Activated CD4-positive, alpha-beta T cell treated with anti-CD3 and anti-CD28 coated beads for 24 hours (primary cell): ENCODE results near the gene LRP2.
A peak's percentile ranks its signal among the peaks of the same experiment; 100 is the strongest.
"Not testable (repeated sequence)": the region's sequence is repeated elsewhere in the genome, so short reads cannot be mapped to it uniquely, and the experiment has no call there.

Experiments used
- DNase-seq, 2 donors: peaks; one replicate each; pipeline ENCODE4 v3.0.0-alpha.2; 2020; ENCODE audit warnings: low read depth in 2 of 2

Gene LRP2

GRCh38 chr2:169178364-169178763 is 184.0 kb downstream of the LRP2 start:
- no peak for DNase-seq

DNA sequence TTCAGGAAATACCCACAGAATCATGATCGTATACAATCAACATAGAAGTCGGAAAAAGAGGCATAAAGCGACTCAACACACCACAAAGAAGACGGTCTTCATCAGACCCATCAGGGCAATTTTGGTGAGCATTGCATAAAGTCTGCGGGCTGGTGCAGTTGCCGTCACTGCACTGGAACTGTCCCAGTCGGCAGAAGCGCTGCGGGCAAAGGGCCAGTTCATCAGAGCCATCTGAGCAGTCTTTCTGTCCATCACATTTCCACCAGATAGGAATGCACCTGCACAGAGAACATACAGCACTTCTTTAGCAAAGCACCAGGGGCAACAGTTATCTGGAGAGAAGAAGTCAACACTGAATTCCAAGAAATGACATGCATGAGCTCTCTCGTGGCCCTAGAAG is 187.2 kb downstream of the LRP2 start:
- DNase-seq: no peak

DNA sequence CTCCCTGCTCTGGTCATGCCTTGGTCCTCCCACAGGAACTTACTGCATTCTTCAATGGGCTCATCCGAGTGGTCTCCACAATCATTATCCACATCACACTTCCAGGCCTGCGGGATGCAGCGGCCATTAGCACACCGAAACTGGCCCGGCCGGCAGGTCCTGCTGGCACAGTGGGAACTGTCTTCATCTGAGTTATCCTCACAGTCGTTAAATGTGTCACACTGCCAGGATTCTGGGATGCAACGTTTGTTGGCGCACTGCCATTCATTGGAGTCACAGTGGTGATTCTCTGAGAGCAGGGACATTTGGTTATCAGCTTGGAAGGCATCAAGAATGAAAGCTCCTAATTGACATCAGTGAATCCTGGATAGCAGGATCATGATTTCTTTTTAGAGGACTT is 188.5 kb downstream of the LRP2 start:
- no peak for DNase-seq

DNA sequence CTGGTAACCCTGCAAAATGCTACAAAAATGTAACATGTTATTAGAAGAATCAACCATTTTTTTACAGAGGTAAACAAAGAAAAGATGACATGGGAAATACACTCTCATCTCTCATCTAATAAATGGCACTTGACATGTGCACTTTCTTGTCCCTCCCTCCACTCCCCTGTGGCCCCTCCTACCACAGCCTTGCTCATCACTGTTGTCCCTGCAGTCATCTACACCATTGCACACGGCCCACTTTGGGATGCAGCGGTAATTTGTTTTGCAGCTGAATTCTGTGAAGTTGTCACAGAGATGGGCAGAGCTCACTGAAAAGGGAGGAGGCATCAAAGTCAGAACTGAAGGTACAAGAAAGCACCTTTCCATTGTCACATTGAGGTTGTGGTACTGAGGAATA is 189.4 kb downstream of the LRP2 start:
- DNase-seq: no peak

DNA sequence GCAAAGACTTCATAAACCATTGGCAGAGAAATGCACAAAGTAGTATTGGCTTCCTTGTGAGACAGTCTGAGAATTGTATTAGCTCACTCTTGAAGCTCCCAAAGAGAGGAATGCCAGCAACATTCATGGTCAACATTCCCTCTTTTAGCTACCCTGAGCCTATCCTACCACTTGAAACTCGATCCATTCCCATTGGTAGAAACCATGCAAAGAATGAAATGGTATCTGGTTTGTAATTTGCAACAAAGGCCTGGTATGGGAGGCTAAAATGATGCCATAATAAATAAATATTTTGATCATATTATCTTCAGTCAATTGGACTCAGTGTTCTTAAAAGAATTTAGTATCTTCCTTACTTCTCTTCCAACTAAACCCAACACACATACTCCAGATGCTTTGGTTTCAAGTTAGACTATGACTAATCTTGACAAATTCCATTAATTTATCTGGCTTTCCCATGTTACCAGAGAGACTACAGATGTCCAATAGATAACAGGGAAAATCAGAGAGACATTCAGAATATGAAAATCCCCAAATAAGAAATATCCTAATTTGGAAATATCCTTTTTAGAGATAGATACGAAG is 190.1 kb downstream of the LRP2 start:
- no peak for DNase-seq

DNA sequence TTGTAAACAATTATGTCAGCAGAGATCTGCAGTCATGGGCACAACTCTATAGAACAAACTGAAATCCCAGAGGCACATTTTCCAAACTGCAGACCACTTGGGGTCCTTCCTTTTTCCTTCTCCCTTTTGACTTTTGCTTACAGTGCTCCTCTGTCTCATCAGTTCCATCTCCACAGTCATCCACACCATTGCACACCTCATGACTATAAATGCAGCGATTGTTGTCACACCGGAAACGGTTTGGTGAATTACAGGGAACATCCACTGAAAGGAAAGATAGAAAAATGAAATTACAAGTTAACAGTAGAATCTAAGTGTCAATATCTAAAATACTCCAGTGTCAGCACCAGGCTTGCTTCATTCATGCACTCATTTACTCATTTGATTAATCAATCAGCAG is 196.5 kb downstream of the LRP2 start:
- no peak for DNase-seq

DNA sequence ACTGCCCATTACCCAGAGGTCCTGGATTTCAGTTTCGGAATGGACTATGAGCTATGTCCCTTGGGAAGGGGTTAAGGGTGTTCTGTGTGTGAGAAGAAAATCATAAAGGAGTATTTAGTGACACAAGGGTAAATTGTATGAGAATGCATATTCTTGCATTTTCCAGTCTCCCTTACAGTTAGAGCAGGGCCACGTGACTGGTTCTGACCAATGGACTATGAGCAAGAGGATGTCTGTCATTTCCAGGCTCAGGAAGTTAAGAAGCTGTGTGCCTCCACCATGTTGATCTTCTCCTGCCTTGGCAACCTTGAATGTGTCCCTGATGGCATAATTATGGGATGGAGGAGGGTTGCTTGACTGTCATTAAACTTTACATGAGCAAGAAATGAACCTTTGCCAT is 198.0 kb downstream of the LRP2 start:
- no peak for DNase-seq

- no peak for DNase-seq
Measured at GRCh38 chr2:169162613-169163012, 199.7 kb downstream of the LRP2 start.

- no peak for DNase-seq
Measured at GRCh38 chr2:169160926-169161481, 201.3 kb downstream of the LRP2 start.

DNA sequence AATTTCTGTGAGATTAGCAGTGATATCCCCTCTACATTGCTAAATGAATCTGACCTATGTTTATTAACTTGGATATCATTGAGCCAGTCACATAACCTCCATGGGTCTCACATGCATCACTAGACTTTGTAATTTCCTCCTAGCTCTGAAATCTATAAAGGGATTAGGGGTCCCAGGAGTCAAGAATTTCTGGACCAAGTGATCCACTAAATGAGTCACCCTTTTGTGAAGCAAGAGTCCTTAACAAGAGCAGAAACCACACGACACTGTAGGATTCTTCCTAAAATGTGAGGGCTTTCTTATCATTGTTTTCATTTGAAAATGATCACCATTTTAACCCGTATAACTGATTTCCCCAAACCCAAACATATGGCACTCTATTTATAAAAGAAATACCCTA is 202.6 kb downstream of the LRP2 start:
- DNase-seq: no peak

- DNase-seq: no peak
Measured at GRCh38 chr2:169158874-169159273, 203.5 kb downstream of the LRP2 start.

- no peak for DNase-seq
Measured at GRCh38 chr2:169146220-169146619, 216.1 kb downstream of the LRP2 start.

GRCh38 chr2:169143998-169144397 is 218.3 kb downstream of the LRP2 start:
- no peak for DNase-seq

DNA sequence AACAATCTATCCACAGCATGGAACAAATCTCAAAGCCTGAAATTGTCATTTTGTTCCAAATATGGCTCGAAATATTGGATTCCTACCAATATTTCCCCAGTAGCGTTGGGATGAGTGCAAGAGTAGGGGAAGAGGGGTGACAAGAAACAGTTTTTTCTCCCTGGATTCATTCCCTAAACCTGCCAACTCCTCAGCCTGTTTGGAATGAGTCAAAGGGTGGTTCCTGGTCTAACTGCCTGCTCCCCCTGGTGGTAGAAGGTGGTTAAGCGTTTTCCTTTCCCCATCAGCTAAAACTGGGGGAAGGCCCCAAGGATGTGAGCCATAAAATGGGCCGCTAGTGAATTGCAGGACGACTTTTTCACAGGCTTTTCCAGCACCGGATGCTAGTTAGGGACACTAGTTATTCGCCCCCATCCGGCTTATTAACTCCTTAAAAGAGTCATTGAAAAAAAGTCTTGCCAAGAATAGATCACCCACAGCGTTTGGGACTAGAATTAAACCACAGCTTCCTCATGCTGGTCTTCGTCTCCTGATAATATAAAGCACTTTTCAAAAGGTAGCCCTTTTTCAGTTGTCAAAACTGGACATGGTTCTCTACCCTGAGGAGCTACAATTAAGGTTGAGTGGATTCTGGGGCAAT is 220.5 kb downstream of the LRP2 start:
- DNase-seq: peak; percentile 43 to 62

DNA sequence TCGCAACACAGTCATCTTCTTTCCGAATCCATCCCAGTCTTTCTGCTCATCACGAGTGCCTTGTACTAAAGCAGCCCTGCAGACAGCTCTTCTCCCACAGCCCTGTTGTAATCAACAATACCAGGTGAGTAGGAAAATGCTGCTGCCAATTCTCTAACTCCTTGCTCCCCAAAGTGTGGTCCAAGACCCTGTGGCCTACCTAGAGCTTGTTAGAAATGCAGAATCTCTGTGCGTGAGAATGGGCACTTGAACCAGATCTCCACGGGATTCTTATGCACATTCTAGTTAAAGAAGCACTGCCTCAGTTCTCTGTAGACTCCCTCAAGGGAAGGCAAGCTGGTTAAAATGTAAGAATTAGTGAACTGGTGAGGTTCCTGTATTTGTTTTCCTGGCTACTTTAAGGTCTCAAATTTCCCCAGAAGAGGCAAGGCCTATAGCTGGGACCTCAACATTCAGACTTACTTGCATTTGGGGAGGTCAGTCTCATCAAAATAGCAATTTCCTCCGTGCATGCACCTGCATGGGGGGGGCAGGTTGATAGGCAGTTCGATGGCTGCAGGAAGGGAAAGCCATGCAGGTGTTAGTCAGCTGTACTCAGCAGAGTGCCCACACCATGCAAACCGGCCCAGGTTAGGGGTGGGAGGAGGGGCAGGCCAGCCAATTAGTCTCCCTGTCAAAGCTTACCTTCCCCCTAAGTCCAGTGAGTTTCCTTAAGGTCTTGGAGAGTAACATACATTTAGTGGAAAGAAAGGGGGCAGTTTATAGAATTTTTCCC is 222.2 kb downstream of the LRP2 start:
- DNase-seq: no peak

GRCh38 chr2:169139145-169139544 is 223.2 kb downstream of the LRP2 start:
- DNase-seq: no peak

DNA sequence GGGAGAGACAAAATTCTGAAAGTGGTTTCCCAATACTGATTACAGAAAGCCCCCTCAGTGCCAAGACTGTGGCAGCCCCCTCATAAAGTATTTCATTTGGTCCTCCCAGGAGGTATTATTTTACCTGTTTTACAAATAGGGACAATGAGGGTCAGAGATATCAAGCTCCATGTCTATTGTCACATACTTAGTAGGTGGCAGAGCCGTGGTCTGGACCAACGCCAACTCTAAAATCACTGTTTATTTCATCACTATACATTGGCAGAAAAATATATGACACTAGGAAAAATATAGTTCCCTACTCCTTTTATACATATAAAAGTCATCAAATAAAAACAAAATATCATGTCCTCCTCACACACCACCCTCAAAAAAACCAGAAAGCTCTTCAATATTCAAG is 224.4 kb downstream of the LRP2 start:
- no peak for DNase-seq

GRCh38 chr2:169136885-169137534 is 225.3 kb downstream of the LRP2 start:
- DNase-seq: no peak

- not testable (repeated sequence) for DNase-seq
Measured at GRCh38 chr2:169136428-169136827, 225.9 kb downstream of the LRP2 start.

DNA sequence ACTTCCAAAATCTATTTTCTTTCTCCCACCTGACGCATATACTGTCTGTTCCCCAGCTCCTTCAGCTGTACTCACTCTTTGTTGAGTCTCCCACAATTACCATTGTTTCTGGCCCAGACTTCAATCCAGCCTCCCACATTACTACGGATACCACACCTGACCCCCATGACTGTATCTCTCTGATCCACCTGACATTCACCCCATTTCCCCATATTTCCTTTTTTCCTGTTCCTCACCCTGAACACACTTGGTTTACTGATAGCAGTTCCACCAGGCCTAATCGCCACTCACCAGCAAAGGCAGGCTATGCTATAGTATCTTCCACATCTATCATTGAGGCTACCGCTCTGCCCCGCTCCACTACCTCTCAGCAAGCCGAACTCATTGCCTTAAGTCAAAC is 228.1 kb downstream of the LRP2 start:
- DNase-seq: not testable (repeated sequence)

GRCh38 chr2:169131587-169132512 is 230.5 kb downstream of the LRP2 start:
- DNase-seq: no peak
